ENCODE results near the gene SHROOM3.

SHROOM3 gene

DNA sequence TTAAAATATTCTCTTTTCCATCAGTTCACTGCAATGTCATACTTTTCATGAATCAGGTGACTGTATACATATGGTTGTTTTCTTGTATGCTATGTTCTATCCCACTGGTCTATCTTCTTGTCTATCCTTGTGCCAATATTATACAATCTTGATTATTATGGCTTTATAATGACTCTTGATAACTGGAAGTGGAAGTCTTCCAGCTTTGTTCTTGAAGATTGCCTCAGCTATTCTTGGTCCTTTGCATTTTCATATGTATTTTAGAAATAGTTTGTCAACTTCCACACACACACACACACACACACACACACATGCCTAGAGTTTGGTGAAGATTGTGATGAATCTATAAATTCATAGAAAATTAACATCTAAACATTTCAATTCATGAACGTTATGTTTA lies 67.9 kb downstream of the SHROOM3 start:
- H3K27me3 Mint-ChIP-seq = peaks cover 2% of the 10 kb centered on the region
- H3K36me3 Mint-ChIP-seq = no peaks in the 10 kb centered on the region
- no peaks in the 10 kb centered on the region for H3K4me1 Mint-ChIP-seq
- H3K9me3 Mint-ChIP-seq = no peaks in the 10 kb centered on the region
- no peak overlapping the region for H3K4me3 Mint-ChIP-seq
- no peak overlapping the region for H3K27ac Mint-ChIP-seq

DNA sequence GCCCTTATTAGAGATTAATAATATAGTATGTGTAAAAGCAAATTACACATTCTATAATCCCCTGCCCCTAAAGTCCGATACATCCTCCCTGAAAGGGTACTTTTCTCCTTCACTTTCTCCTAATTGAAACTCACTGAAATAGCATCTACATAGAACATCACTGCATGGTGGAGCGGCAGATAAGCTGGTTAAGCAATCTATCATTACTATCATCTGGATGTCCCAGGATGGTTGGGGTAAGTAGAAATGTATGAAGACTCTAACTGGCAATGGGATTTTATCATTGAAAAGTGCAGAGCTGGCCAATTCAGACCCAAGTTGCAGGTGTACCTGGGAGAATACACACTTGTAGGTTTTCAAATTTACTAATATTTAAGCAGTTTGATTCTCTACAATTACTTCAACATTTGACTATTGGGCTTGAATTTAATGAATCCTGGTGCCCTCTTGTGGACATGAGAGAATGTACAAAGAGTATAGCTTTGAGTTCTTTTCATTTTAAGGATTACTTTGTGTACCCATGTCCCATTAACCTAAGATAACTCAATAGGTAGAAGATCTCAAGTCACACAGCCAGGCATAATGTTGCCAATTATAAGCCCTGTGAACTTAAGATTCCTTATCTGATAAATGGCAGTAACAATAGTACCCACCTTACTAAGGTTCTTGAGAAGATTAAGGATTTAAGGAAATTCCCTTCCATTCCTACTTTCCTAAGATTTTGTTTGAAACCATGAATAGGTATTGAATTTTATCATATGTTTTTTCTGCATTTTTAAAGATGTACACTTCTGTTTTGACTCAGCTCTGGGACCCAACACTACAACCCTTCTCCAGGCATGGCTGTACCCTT lies 69.8 kb downstream of the SHROOM3 start:
- H3K36me3 Mint-ChIP-seq = no peaks in the 10 kb centered on the region
- no peaks in the 10 kb centered on the region for H3K4me1 Mint-ChIP-seq
- H3K4me3 Mint-ChIP-seq = no peak overlapping the region
- H3K27me3 Mint-ChIP-seq = peaks cover 3% of the 10 kb centered on the region
- no peak overlapping the region for H3K27ac Mint-ChIP-seq
- no peaks in the 10 kb centered on the region for H3K9me3 Mint-ChIP-seq

DNA sequence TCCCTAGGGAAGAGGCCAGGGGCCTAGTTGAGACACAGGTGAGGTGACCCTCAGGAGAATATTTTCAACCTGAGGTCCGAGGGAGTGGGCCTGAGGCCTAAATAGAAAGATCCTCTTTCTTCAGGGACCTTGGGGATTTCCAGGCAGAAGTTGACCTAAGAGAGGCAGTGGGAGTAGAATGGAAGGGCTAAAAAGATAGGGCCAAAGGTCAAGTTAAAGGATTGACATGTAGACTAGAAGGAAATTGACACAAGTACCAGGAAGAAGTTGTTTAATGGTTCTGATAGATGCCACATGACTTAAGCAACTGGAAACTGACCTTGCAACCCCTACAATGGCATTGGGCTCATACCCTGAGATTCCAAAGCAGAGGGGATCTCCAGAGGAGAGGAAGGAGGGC lies 76.9 kb downstream of the SHROOM3 start:
- Mint-ChIP-seq H3K4me3 (no peak overlapping the region), H3K36me3 (no peaks in the 10 kb centered on the region), H3K9me3 (no peaks in the 10 kb centered on the region), H3K27me3 (peaks cover 1% of the 10 kb centered on the region), H3K27ac (no peak overlapping the region), H3K4me1 (no peaks in the 10 kb centered on the region)

DNA sequence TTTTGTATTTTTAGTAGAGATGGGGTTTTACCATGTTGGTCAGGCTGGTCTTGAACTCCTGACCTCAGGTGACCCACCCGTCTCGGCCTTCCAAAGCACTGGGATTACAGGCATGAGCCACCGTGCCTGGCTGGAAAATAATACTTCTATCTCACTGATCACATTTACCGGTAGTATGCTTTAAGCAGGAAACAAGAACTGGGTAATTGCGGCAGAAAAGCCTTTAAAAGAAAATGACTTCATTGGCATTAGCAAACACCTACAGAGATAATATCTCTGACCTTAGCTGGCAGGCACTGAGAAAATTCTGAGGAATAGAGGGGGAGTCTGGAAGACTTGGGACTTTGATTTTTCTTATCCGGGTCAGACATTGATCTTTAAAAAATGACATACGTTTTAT lies 78.5 kb downstream of the SHROOM3 start:
- H3K4me3 Mint-ChIP-seq = no peak overlapping the region
- H3K27me3 Mint-ChIP-seq = no peaks in the 10 kb centered on the region
- no peaks in the 10 kb centered on the region for H3K4me1 Mint-ChIP-seq
- no peak overlapping the region for H3K27ac Mint-ChIP-seq
- no peaks in the 10 kb centered on the region for H3K36me3 Mint-ChIP-seq
- H3K9me3 Mint-ChIP-seq = no peaks in the 10 kb centered on the region

DNA sequence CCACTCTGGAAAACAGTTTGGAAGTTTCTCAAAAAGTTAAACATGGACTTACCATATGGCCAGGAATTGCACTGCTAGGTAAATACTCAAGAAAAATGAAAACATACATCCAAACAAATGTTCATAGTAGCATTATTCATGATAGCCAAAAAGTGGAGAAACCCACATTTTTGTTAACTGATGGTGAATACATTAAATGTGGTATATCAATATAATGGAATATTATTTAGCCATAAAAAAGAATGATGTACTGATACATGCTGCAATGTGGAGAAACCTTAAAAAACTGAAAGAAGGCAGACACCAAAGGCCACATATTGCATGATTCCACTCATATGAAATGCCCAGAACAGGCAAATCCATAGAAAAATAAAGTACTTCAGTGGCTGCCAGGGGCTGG lies 79.1 kb downstream of the SHROOM3 start:
- no peaks in the 10 kb centered on the region for H3K9me3 Mint-ChIP-seq
- no peak overlapping the region for H3K27ac Mint-ChIP-seq
- H3K4me1 Mint-ChIP-seq = no peaks in the 10 kb centered on the region
- no peaks in the 10 kb centered on the region for H3K36me3 Mint-ChIP-seq
- H3K4me3 Mint-ChIP-seq = no peak overlapping the region
- H3K27me3 Mint-ChIP-seq = no peaks in the 10 kb centered on the region

DNA sequence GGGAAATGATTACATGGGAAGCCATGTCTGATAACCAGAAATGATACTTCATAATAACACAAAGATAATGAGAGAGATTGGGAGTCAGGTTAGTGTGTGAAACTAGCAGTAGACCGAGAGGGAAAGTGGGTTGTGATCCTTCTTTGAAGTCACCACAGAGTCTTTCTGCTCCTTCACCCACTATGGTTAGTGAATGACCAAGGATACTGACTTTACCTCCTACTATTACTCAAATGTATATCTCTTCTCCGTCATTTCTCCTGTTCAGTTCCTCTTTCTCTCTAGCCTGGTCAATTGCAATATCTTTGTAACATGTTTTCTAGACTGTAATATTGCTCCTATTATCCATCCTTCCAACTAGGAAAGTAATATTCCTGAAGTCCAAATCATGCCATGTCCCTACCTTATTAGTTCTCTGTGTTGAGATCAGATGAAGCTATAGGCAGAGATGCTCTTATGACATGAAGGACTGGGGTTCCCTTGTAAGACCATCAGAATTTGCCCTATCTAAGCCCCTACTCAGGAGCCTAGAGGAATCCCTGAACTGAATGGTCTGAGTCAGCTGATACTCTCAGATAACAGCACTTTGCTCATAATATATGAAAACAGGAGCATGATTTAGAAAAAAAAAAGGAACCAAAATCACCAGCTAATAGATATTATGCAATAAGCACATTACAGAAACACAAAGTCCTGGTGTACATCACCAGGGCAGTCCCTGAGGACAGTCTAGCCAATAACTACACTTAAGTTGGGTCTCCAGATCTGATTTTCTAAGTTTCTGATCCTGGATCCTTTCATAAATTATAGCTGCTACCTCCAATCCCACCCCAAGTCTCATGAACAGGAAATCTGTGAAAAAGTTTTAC lies 81.2 kb downstream of the SHROOM3 start:
- Mint-ChIP-seq H3K9me3 (no peaks in the 10 kb centered on the region), H3K4me3 (no peak overlapping the region), H3K36me3 (no peaks in the 10 kb centered on the region), H3K4me1 (no peaks in the 10 kb centered on the region), H3K27ac (no peak overlapping the region), H3K27me3 (no peaks in the 10 kb centered on the region)

DNA sequence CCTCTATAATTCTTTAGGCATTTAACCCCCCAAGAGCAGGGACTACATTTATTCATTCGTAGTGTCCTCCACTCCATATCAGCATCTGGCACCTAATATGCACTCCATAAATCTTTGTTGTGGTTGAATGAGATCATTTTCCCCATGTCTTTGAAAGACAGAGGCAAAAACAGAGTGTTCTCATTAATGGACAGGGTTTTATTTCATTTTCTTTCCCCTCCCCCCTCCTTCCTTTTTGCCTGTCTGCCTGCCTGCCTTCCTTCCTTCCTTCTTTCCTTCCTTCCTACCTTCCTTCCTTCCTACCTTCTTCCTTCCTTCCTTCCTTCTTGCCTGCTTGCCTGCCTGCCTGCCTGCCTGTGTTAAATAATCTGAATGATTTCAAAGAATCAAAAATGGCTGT lies 83.2 kb downstream of the SHROOM3 start:
- H3K9me3 Mint-ChIP-seq = no peaks in the 10 kb centered on the region
- no peaks in the 10 kb centered on the region for H3K36me3 Mint-ChIP-seq
- no peak overlapping the region for H3K27ac Mint-ChIP-seq
- H3K27me3 Mint-ChIP-seq = no peaks in the 10 kb centered on the region
- H3K4me1 Mint-ChIP-seq = no peaks in the 10 kb centered on the region
- H3K4me3 Mint-ChIP-seq = no peak overlapping the region

DNA sequence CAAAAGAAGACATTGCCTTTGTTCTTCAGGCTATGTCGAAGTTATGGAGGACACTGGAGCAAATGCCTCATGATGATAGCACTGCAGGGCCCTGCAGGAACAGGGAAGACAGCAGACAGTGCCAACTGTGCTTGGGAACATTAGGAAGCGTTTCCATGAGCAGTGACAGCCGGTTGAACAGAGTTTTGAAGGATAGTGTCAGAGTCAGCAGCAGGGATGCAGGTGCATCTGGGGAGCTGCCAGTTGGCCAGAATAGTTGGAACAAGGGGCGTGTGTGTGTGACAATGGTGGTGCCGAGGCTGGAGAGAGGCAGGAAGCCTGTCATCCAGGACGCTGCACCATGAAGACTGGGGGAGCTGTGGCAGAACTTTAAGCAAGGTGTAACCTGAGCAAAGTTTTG lies 88.6 kb downstream of the SHROOM3 start:
- H3K36me3 Mint-ChIP-seq = no peaks in the 10 kb centered on the region
- no peaks in the 10 kb centered on the region for H3K4me1 Mint-ChIP-seq
- H3K27ac Mint-ChIP-seq = no peak overlapping the region
- H3K4me3 Mint-ChIP-seq = no peak overlapping the region
- no peaks in the 10 kb centered on the region for H3K9me3 Mint-ChIP-seq
- H3K27me3 Mint-ChIP-seq = peaks cover 7% of the 10 kb centered on the region

DNA sequence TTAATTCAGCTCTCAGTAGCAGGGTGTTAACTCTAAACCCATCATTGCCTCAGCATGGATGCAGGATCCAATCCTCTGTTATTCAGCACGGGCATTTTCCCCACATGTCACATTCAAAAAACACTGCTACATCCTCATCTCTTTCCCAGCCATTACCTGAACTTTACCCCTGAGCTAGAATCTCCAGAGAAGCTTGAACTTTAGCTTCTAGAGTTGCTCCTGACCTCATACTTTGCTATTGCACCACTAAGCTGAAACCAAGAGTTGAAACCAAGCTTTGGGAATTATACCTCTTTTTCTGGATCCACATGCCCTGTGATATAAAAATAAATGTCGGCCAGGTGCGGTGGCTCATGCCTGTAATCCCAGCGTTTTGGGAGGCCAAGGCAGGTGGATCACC lies 90.7 kb downstream of the SHROOM3 start:
- Mint-ChIP-seq H3K4me1 (no peaks in the 10 kb centered on the region), H3K4me3 (no peak overlapping the region), H3K9me3 (no peaks in the 10 kb centered on the region)

DNA sequence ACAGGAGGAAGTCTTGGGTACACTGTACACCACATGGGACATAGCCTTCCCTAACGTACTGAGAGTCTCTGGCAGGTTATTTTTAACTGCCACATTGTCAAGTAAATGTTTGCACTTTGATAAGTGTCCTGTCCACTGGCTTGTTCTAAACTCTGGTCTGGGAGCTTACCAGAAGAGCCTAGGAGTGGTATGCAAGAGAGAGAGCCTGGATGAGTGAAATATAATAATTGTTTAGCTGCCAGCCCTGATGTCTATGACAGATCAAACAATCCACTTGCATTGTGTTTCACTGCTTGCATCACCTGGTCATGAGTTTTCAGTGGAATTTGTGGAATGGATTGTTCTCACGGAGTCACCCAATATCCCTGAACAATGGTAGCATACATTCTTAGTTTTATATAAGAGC lies 91.6 kb downstream of the SHROOM3 start:
- no peak overlapping the region for H3K4me3 Mint-ChIP-seq
- no peaks in the 10 kb centered on the region for H3K4me1 Mint-ChIP-seq
- no peak overlapping the region for H3K27ac Mint-ChIP-seq
- H3K36me3 Mint-ChIP-seq = no peaks in the 10 kb centered on the region
- H3K9me3 Mint-ChIP-seq = no peaks in the 10 kb centered on the region
- peaks cover 14% of the 10 kb centered on the region for H3K27me3 Mint-ChIP-seq

More for the DNA sequence above, 90.7 kb downstream of the SHROOM3 start:
- Mint-ChIP-seq H3K36me3 (no peaks in the 10 kb centered on the region), H3K27me3 (peaks cover 12% of the 10 kb centered on the region), H3K27ac (no peak overlapping the region)

DNA sequence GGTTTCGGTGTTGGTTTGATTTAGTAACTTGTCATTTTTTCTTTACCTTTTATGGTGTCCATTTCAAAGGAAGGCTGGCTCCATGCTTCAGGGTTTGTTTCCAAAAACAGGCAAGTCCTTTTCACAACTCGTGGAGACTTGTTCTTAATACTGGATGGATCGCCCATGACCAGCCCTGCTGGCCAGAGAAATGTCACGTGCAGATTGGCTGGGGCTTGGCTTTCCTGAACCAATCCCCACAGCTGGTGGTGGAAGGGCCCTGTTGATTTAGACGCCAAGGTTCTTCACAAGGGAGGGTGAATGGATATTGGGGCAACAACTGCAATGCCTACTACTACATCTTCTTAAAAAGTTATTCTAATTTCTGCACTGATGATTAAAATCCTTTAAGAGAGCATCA lies 92.6 kb downstream of the SHROOM3 start:
- no peaks in the 10 kb centered on the region for H3K9me3 Mint-ChIP-seq
- H3K36me3 Mint-ChIP-seq = no peaks in the 10 kb centered on the region
- H3K4me1 Mint-ChIP-seq = no peaks in the 10 kb centered on the region
- H3K27ac Mint-ChIP-seq = no peak overlapping the region
- H3K4me3 Mint-ChIP-seq = no peak overlapping the region
- H3K27me3 Mint-ChIP-seq = peaks cover 16% of the 10 kb centered on the region

DNA sequence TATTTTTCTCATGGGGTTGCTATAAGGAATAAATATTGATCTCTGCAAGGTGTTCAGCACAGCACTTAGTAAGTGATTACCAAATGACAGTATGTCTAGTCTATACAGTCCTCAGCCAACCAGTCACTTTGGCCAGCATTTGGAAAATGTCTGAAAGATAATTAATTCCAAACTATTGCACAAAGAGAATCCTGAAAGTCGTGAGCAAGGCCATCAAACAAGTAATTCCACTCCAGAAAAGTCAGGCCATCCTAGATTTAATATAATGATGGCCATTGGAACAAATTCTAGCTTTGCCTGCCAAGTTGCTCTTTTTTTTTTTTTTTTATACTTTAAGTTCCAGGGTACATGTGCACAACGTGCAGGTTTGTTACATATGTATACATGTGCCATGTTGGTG lies 96.6 kb downstream of the SHROOM3 start:
- Mint-ChIP-seq H3K36me3 (no peaks in the 10 kb centered on the region), H3K27me3 (peaks cover 10% of the 10 kb centered on the region), H3K4me3 (no peak overlapping the region), H3K27ac (no peak overlapping the region), H3K4me1 (no peaks in the 10 kb centered on the region), H3K9me3 (no peaks in the 10 kb centered on the region)

DNA sequence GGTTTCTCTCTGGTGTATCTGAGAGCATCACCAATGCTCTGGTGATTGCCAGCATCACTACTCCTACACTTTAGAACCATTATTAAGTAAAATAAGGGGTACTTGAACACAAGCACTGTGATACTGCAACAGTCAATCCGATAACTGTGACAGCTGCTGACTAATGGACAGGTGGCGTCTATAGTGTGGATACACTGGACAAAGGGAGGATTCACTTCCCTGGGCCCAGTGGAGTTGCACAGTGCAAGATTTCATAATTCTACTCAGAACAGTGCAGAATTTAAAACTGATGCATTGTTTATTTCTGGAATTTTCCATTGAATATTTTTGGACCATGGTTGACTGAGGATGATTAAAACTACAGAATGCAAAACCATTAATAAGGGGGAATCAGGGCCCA lies 97.8 kb downstream of the SHROOM3 start:
- Mint-ChIP-seq H3K4me3 (no peak overlapping the region), H3K27me3 (peaks cover 10% of the 10 kb centered on the region), H3K27ac (no peak overlapping the region), H3K4me1 (no peaks in the 10 kb centered on the region), H3K36me3 (no peaks in the 10 kb centered on the region), H3K9me3 (no peaks in the 10 kb centered on the region)

DNA sequence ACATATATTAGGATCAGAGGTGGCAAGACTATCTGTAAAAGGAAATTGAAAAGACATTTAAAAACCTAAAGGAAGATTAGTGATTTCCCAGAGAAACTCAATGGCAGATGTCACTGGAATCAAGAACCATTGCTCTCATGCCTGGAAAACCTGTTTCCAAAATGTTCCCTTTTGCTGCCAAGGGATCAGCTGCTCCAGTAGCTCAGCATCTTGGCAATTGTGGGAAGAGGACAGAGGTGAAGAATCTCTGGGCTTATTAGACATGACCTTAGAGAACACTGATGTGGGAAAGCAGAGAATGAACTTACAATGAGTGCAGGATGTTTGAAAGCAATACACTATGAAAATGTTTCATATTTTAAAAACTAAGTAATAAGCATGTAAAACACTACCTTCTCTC lies 98.3 kb downstream of the SHROOM3 start:
- Mint-ChIP-seq H3K9me3 (no peaks in the 10 kb centered on the region), H3K4me1 (no peaks in the 10 kb centered on the region), H3K27me3 (peaks cover 10% of the 10 kb centered on the region), H3K36me3 (no peaks in the 10 kb centered on the region), H3K27ac (no peak overlapping the region), H3K4me3 (no peak overlapping the region)

DNA sequence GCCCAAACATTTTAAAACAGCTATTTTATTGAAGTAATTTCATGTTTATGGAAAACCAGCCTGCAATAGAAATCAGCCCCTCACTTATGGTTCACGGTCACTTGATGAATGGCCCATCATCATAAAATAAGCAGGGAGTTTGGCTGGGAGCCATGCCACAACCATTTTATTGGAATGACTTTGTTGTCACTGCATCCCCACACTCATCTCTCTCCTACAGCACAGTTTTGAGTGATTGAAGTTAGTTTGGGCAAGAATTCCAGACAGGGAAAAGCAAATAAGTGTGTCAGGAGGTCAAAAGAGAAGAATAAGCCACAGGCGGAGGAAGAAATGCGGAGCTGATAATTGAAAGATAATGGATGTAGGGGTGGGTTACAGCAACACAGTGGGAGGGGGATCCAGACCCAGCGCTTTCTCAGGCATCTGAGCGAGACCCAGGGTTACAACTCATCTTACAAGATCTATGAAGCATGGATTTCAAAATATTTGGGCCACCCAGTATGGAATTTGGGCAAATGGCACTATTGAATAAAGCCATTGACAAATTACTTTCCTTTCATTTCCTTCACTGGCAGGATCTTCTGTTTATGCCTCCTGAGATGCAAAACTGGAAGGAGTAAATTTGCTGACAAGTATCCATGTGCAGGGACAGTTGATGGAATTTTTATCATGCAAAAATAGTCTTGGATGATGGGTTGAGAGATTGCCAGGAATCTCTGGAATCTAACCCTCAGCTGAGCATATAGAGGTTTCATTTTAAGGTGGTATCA lies 100.8 kb downstream of the SHROOM3 start:
- Mint-ChIP-seq H3K4me1 (no peaks in the 10 kb centered on the region), H3K27ac (no peak overlapping the region), H3K9me3 (no peaks in the 10 kb centered on the region), H3K27me3 (peaks cover 5% of the 10 kb centered on the region), H3K4me3 (no peak overlapping the region), H3K36me3 (no peaks in the 10 kb centered on the region)

DNA sequence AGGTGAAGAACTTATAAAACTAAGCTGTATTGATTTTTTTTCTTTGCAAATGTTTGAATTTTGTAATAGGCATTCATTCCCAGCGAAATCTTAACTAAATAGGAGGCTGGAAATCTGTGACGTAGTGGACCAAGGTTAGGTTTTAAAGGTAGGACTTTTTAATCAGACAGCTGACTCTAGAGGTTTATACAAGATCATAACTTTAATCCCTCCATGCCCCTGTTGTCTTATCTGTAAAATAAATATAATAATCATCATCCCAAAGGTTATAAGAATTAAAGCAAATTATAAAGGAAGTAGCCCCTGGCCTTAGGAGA lies 101.3 kb downstream of the SHROOM3 start:
- Mint-ChIP-seq H3K4me3 (no peak overlapping the region), H3K27me3 (peaks cover 5% of the 10 kb centered on the region), H3K27ac (no peak overlapping the region)

More for the DNA sequence above, 101.3 kb downstream of the SHROOM3 start:
- no peaks in the 10 kb centered on the region for H3K4me1 Mint-ChIP-seq
- no peaks in the 10 kb centered on the region for H3K9me3 Mint-ChIP-seq
- no peaks in the 10 kb centered on the region for H3K36me3 Mint-ChIP-seq
